Measurements from ENCODE around the gene DOK4. TPM values are rescaled to one million over a fixed set of nuclear protein-coding genes. Genes with fewer than 3 reads are reported as not detected.

Gene DOK4
- total and polyA plus RNA-seq, 4 donors, result 26.4 to 54.1 (median 40.0) TPM

DNA sequence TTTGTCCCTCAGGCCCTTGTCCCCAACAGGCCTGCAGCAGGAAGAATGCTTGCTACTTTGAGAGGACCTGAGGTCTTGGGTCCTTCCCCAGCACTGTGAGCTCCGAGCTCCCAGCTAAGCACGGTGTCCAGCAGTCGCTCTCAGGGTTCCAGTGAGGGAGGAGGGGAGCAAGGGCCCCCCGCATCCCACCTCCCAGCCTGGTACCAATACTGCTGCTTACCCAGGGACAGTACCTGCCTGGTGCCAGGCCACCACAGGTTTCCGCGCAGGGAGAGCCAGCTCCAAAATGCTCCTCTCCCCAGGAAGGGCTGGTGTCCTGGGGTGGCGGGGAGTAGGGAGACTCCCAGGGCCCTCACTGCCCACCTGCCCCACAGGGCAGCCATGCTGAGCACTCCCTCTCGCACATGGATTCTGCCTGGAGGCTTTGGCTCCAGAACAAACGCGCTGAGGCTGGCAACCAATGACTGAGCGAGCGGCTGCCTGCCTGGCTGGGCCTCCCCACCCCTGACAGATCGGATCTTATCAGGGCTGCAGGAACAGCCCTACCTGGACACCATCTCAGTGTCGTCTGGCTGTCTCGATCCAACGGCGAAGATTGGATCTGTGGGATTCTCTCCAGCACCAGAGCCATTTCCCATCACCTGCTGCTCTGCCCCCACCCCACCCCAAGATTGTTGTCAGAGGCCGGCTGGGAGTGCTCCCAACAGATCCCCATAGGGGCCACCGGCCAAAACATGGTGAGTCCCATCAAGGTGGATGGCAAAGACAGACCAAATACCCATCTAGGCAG, 2.4 kb downstream of the DOK4 start:
- intact Hi-C loops (cut with DNase I), result no loop called here
- Histone ChIP-seq H3K27ac (ENCODE audit: low read depth in 1 of 2, low read length in 2 of 2) (peak overlapping the region in 1 of 2 donors; percentile 2), H3K4me1 (ENCODE audit: control insufficient read depth in 1 of 2, insufficient read depth in 2 of 2, low read length in 2 of 2) (no peaks in the 10 kb centered on the region), H3K9me3 (ENCODE audit: control insufficient read depth, low read length) (no peaks in the 10 kb centered on the region), H3K4me3 (ENCODE audit: low read length in 2 of 2) (no peak overlapping the region), H3K27me3 (ENCODE audit: control insufficient read depth in 1 of 2, insufficient read depth in 2 of 2, low read length in 1 of 2) (no peaks in the 10 kb centered on the region), H3K36me3 (ENCODE audit: control insufficient read depth in 1 of 2, insufficient read depth in 2 of 2, low read length in 1 of 2) (no peaks in the 10 kb centered on the region)
- 66 to 69% methylated on average over 19 of the region's 19 CpGs for WGBS, 2 donors
- DNase-seq (peak; percentile 46 to 77), ATAC-seq (ENCODE audit: low FRiP score) (no peak)

DNA sequence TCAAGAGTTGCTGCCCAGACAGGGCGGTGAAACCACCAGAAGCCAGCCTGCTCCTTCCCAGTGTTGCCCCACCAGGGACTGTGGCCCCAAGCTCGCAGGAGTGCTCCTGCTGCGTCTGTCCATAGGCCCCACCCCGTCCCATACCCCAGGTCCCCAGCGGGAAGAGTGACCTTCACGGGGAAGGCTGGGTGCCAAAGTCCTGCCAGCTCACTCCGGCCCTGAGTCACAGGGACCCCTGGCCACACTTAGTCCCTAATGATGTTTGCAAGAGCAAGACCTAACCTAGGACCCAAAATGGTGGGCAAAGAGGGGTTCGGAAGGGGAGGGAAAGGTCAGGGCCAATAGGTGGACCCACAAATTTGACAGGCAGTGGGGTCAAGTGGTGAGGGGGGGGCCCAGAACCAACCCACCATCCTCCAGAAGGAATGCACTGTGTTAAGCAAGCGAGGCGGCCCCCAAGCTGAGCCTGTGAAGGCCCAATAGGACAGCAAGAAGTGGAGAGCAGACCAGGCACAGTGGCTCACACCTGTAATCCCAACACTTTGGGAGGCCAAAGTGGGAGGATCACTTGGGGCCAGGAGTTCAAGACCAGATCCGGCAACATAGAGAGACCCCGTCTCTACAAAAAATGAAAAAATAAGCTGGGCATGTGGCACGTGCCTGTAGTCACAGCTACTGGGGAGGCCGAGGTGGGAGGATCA, 3.3 kb downstream of the DOK4 start:
- WGBS, 2 donors, result 73 to 83% methylated on average over 13 to 14 of the region's 14 CpGs
- no peak for ATAC-seq (ENCODE audit: low FRiP score)
- Histone ChIP-seq H3K4me1 (ENCODE audit: control insufficient read depth in 1 of 2, insufficient read depth in 2 of 2, low read length in 2 of 2) (no peaks in the 10 kb centered on the region), H3K36me3 (ENCODE audit: control insufficient read depth in 1 of 2, insufficient read depth in 2 of 2, low read length in 1 of 2) (no peaks in the 10 kb centered on the region), H3K9me3 (ENCODE audit: control insufficient read depth, low read length) (no peaks in the 10 kb centered on the region), H3K27me3 (ENCODE audit: control insufficient read depth in 1 of 2, insufficient read depth in 2 of 2, low read length in 1 of 2) (no peaks in the 10 kb centered on the region), H3K27ac (ENCODE audit: low read depth in 1 of 2, low read length in 2 of 2) (no peak overlapping the region), H3K4me3 (ENCODE audit: low read length in 2 of 2) (no peak overlapping the region)
- DNase-seq, result peak; percentile 40 to 73
- intact Hi-C loops (cut with DNase I), result no loop called here

DNA sequence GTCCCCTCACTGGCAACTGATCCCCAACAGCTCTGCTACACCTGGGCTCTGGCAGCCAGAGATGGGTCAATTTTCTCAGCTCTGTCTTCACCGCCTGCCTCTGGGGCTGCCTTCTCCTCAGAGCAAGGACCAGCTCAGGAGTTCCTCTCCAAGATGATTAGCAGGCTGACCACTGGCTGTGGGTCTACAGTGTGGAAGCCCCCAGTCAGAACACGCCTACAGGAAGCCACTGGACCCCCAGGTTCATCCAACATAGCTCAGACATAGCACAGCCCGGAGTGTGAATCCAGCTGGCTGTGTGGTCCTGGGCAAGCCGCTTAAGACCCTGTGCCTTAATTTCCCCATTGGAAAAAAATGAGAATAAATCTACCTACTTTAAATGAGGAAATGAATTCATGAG, 4.9 kb downstream of the DOK4 start:
- no peak for ATAC-seq (ENCODE audit: low FRiP score)
- H3K9me3 ChIP-seq (ENCODE audit: control insufficient read depth, low read length), result no peaks in the 10 kb centered on the region
- peak; percentile 24 to 40 for DNase-seq
- intact Hi-C loops (cut with DNase I), result no loop called here
- H3K27me3 ChIP-seq (ENCODE audit: control insufficient read depth in 1 of 2, insufficient read depth in 2 of 2, low read length in 1 of 2), result no peaks in the 10 kb centered on the region
- whole genome bisulfite sequencing, 2 donors, result 83 to 87% methylated on average over 4 of the region's 4 CpGs
- no peaks in the 10 kb centered on the region for H3K4me1 ChIP-seq (ENCODE audit: control insufficient read depth in 1 of 2, insufficient read depth in 2 of 2, low read length in 2 of 2)
- H3K4me3 ChIP-seq (ENCODE audit: low read length in 2 of 2), result no peak overlapping the region
- no peaks in the 10 kb centered on the region for H3K36me3 ChIP-seq (ENCODE audit: control insufficient read depth in 1 of 2, insufficient read depth in 2 of 2, low read length in 1 of 2)
- H3K27ac ChIP-seq (ENCODE audit: low read depth in 1 of 2, low read length in 2 of 2), result peak overlapping the region in 1 of 2 donors; percentile 70

DNA sequence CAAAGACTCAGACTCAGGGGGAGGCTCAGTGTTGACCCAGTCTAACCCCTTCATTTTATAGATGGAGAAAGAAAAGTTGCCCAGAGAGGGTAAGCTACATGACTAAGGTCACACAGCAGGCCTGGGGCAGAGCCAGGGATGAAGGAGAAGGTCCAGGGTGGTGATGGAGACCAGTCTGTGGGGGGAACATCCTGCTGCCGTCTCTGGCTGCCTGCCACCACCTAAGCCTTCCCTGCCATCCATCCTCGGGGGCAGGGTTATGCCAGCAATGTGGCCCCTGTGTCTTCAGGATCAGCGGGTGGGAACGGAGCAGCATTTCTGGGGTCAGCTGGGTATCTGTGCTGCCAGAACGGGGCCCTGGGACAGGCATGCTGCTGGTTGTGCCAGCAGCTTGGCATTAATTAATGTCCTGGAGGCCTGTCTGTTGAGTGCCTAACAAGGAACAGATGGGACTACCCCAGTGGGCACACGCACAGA, 5.5 kb downstream of the DOK4 start:
- ATAC-seq (ENCODE audit: low FRiP score), result no peak
- 16% methylated on average over 6 of the region's 6 CpGs for WGBS, 2 donors
- no peaks in the 10 kb centered on the region for H3K4me1 ChIP-seq (ENCODE audit: control insufficient read depth in 1 of 2, insufficient read depth in 2 of 2, low read length in 2 of 2)
- H3K27ac ChIP-seq (ENCODE audit: low read depth in 1 of 2, low read length in 2 of 2), result peak overlapping the region in 1 of 2 donors; percentile 70
- no peaks in the 10 kb centered on the region for H3K9me3 ChIP-seq (ENCODE audit: control insufficient read depth, low read length)
- intact Hi-C loops (cut with DNase I), result no loop called here
- no peak overlapping the region for H3K4me3 ChIP-seq (ENCODE audit: low read length in 2 of 2)
- no peaks in the 10 kb centered on the region for H3K27me3 ChIP-seq (ENCODE audit: control insufficient read depth in 1 of 2, insufficient read depth in 2 of 2, low read length in 1 of 2)
- no peaks in the 10 kb centered on the region for H3K36me3 ChIP-seq (ENCODE audit: control insufficient read depth in 1 of 2, insufficient read depth in 2 of 2, low read length in 1 of 2)
- DNase-seq, result peak; percentile 32 to 60

DNA sequence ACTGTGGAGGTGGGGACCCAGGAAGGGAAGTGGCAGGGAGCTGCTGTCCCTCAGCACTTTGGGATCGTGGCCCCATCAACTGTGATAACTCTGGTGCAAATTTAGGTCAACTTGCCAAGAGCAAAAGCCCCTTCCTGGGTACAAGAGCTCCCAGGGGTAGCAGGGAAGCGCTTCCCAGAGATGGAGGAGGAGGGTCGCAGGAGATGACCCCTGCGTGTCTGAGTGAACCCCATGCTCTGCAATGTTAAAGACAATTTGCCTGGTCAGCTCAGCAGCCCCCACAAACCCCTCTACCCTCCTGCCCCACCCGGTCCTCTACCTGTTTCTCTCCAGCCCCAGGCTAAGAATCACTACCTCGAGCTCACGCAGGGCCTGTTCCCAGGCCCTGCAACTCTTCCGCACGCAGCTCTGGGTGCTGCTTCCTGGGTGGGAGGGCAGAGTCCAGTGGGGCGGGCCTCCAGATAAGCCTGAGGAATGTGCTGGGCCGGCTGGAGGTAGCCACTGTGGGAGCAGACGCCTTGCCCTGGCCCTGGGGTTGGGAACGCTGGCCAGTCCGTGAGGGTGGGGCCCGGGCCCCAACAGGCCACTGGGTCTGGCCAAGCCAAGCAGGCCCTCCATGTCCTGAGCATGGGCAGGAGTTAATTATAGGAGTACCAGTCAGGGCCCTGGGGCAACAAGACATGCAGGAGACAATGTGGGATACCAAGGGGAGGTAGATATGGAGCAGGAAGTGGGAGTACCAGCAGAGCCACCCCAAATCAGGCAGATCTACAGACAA, 6.1 kb downstream of the DOK4 start:
- 13 to 14% methylated on average over 15 of the region's 15 CpGs for WGBS, 2 donors
- peak overlapping the region in 1 of 2 donors; percentile 73 for H3K27ac ChIP-seq (ENCODE audit: low read depth in 1 of 2, low read length in 2 of 2)
- no peaks in the 10 kb centered on the region for H3K9me3 ChIP-seq (ENCODE audit: control insufficient read depth, low read length)
- H3K36me3 ChIP-seq (ENCODE audit: control insufficient read depth in 1 of 2, insufficient read depth in 2 of 2, low read length in 1 of 2), result no peaks in the 10 kb centered on the region
- no peaks in the 10 kb centered on the region for H3K27me3 ChIP-seq (ENCODE audit: control insufficient read depth in 1 of 2, insufficient read depth in 2 of 2, low read length in 1 of 2)
- peak overlapping the region; percentile 4 to 35 for H3K4me3 ChIP-seq (ENCODE audit: low read length in 2 of 2)
- ATAC-seq (ENCODE audit: low FRiP score) (peak; percentile 64), DNase-seq (peak; percentile 81 to 91)
- H3K4me1 ChIP-seq (ENCODE audit: control insufficient read depth in 1 of 2, insufficient read depth in 2 of 2, low read length in 2 of 2), result no peaks in the 10 kb centered on the region
- intact Hi-C loops (cut with DNase I), result no loop called here

DNA sequence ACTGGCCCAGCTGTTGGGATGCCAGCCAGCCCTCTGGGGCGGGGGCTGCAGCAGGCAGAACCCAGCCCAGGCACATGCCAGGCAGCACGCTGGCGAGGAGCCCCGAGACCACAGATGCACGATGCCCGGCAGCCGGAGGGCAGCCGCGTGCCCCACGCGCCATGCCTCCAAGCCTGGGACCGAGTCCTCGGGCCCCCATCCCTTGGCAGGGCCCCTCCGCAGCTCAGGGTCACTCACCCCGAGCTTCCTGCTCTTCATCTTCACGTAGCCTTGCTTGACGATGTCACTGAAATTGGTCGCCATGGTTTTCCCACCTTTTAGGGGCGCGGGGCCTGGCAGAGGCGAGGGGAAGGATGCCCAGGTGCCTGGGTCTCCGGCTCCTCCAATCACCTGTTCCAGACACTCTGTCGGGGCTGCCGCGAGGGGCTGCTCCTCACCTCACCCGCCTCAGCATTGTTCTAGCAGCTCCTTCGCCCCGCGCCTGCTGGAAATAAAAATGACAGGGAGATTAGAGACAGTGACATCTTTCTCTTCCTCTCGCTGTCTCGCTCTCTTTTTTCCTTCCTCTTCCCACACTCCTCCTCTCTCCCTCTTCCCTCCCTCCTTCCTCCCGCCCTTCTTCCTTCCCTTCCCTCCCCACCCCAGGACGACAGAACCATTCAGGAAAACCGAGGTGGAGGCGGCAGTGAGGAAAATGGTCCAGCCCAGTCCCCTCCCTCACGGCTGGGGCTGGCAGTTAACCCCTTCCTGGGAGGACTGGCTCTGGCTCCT, 6.9 kb downstream of the DOK4 start:
- DNase-seq (peak; percentile 71 to 81), ATAC-seq (ENCODE audit: low FRiP score) (peak; percentile 62)
- no peaks in the 10 kb centered on the region for H3K9me3 ChIP-seq (ENCODE audit: control insufficient read depth, low read length)
- peaks cover 0 to 2% of the 10 kb centered on the region in 2 donors for H3K36me3 ChIP-seq (ENCODE audit: control insufficient read depth in 1 of 2, insufficient read depth in 2 of 2, low read length in 1 of 2)
- peak overlapping the region in 1 of 2 donors; percentile 73 for H3K27ac ChIP-seq (ENCODE audit: low read depth in 1 of 2, low read length in 2 of 2)
- intact Hi-C loops (cut with DNase I), result no loop called here
- H3K27me3 ChIP-seq (ENCODE audit: control insufficient read depth in 1 of 2, insufficient read depth in 2 of 2, low read length in 1 of 2), result no peaks in the 10 kb centered on the region
- WGBS, 2 donors, result 3 to 4% methylated on average over 36 of the region's 36 CpGs
- peak overlapping the region; percentile 4 to 35 for H3K4me3 ChIP-seq (ENCODE audit: low read length in 2 of 2)
- no peaks in the 10 kb centered on the region for H3K4me1 ChIP-seq (ENCODE audit: control insufficient read depth in 1 of 2, insufficient read depth in 2 of 2, low read length in 2 of 2)

DNA sequence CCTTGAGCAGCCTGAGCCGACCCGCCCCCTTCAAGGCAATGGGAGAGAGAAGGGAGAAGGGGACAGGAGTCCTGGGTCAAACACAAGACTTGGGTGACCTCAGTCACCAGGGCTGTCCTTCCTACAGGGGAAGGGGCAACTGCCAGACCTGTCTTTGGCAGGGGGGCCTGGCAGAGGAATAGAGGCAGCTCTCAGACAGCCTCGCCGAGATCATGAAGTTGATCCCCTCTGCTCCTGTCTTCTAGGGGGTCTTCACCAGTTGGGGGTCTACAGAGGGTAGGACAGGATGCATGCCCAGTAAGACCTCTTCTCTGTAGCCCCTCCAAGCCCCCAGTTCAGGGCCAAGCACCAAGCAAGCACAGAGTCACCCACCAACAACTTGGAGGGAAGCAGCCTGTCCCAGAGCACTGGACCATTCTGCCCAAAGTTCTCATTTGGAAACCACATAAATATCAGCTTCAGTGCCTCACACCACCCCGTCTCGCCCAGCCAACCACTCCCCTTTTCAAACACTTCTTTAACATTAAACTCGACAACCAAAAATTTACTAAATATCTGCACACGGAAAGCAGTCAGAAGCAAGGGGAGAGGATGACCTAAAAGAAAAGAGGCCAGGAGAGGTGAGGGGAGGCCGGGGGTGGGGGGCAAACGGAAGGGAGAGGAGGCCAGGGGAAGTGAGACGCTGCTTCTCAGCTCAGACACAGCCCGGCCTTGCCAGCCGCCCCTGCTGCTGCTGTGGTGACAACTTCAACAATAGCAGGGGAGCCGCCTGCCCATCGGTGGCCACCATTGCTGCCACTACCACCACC, 7.7 kb downstream of the DOK4 start:
- no peaks in the 10 kb centered on the region for H3K27me3 ChIP-seq (ENCODE audit: control insufficient read depth in 1 of 2, insufficient read depth in 2 of 2, low read length in 1 of 2)
- peak; percentile 38 to 62 for DNase-seq
- H3K36me3 ChIP-seq (ENCODE audit: control insufficient read depth in 1 of 2, insufficient read depth in 2 of 2, low read length in 1 of 2), result peaks cover 0 to 2% of the 10 kb centered on the region in 2 donors
- 21 to 25% methylated on average over 15 of the region's 15 CpGs for WGBS, 2 donors
- ATAC-seq (ENCODE audit: low FRiP score), result no peak
- H3K27ac ChIP-seq (ENCODE audit: low read depth in 1 of 2, low read length in 2 of 2), result peak overlapping the region in 1 of 2 donors; percentile 23
- H3K4me3 ChIP-seq (ENCODE audit: low read length in 2 of 2), result peak overlapping the region in 1 of 2 donors; percentile 35
- H3K4me1 ChIP-seq (ENCODE audit: control insufficient read depth in 1 of 2, insufficient read depth in 2 of 2, low read length in 2 of 2), result no peaks in the 10 kb centered on the region
- no peaks in the 10 kb centered on the region for H3K9me3 ChIP-seq (ENCODE audit: control insufficient read depth, low read length)
- intact Hi-C loops (cut with DNase I), result no loop called here

Data from aorta (tissue), 5 donors.